Transverse colon (tissue), 4 donors: ENCODE measurements around the gene NRCAM.

ENCODE experiments used
- POLR2A ChIP-seq: fragments of 450-650 bp; IDR thresholded peaks from one replicate; pipeline ENCODE4 v1.6.1; 2016; ENCODE audit warnings: antibody characterized with exemption, mild to moderate bottlenecking, moderate library complexity
- POLR2AphosphoS5 ChIP-seq, 3 donors: sonication (generic); formaldehyde crosslinking; IDR thresholded peaks; one replicate each; pipeline ENCODE4 v1.6.1; 2016; ENCODE audit warnings: antibody characterized with exemption in 3 of 3
- TF ChIP-seq, protein P1 (sequence below), 5 experiments: fragments of 200-600 bp in 3 of 5; fragments of 450-650 bp in 2 of 5; sonication (generic) in 3 of 5; IDR thresholded peaks; 1 replicate in 2 of 5; 2 replicates in 3 of 5; pipeline ENCODE4 v1.5.1; 2016 to 2017; ENCODE audit warnings: antibody characterized with exemption in 5 of 5, inconsistent platforms in 3 of 5, mild to moderate bottlenecking in 2 of 5, moderate library complexity in 1 of 5

DNA sequence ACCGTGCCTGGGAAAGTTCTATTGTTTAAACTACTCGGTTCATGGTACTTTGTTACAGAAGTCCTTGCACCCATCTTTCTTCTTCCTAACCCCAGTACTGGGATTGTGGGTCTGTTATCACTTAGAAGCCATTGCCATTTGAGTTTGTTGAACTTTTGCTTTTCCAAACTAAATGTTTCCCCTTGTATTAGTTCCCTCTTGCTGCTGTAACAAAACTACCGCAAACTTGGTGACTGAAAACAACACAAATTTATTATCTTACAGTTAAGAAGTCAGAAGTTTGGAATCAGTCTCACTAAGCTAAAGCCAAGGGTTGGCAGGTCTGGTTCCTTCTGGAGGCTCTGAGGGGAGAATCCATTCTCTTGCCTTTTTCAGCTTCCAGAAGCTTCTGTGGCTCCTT, 319.2 kb downstream of the NRCAM start:
- TF ChIP-seq, protein P1, sequence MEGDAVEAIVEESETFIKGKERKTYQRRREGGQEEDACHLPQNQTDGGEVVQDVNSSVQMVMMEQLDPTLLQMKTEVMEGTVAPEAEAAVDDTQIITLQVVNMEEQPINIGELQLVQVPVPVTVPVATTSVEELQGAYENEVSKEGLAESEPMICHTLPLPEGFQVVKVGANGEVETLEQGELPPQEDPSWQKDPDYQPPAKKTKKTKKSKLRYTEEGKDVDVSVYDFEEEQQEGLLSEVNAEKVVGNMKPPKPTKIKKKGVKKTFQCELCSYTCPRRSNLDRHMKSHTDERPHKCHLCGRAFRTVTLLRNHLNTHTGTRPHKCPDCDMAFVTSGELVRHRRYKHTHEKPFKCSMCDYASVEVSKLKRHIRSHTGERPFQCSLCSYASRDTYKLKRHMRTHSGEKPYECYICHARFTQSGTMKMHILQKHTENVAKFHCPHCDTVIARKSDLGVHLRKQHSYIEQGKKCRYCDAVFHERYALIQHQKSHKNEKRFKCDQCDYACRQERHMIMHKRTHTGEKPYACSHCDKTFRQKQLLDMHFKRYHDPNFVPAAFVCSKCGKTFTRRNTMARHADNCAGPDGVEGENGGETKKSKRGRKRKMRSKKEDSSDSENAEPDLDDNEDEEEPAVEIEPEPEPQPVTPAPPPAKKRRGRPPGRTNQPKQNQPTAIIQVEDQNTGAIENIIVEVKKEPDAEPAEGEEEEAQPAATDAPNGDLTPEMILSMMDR (IDR thresholded peaks at IDR 0.05): no peak
- TF ChIP-seq POLR2A (no peak), POLR2AphosphoS5 (IDR thresholded peaks at IDR 0.05) (no peak)
